Measurements from ENCODE around the gene C1QBP.

DNA sequence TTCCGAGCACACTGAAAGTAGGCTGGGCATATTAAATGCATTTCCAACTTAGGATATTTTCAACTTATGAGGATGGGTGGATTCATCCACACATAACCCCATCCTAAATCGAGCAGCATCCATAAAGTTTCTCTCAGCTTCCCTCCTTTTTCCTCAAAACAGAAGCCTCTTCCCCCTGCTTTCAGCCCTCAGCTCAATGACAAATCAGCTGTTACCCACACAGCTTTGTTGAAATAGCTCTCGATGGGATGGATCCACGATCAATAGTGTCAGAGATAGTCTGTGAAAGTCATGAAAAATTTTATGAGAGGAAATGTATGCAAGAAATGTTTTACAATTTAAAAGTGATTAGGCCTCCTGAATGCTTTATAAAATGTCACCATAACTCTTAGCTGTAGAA, 27.3 kb upstream of the C1QBP start:
- no peak for TF ChIP-seq POLR2A (IDR thresholded peaks at IDR 0.05)
- TF ChIP-seq, protein P1, sequence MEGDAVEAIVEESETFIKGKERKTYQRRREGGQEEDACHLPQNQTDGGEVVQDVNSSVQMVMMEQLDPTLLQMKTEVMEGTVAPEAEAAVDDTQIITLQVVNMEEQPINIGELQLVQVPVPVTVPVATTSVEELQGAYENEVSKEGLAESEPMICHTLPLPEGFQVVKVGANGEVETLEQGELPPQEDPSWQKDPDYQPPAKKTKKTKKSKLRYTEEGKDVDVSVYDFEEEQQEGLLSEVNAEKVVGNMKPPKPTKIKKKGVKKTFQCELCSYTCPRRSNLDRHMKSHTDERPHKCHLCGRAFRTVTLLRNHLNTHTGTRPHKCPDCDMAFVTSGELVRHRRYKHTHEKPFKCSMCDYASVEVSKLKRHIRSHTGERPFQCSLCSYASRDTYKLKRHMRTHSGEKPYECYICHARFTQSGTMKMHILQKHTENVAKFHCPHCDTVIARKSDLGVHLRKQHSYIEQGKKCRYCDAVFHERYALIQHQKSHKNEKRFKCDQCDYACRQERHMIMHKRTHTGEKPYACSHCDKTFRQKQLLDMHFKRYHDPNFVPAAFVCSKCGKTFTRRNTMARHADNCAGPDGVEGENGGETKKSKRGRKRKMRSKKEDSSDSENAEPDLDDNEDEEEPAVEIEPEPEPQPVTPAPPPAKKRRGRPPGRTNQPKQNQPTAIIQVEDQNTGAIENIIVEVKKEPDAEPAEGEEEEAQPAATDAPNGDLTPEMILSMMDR (IDR thresholded peaks at IDR 0.05) = no peak
